Esophagus muscularis mucosa (tissue), 4 donors: ENCODE data around the gene SLC16A12.

Experiments
- CTCF ChIP-seq, 3 experiments: fragments of 200-600 bp in 2 of 3; fragments of 450-650 bp in 1 of 3; sonication (generic) in 2 of 3; IDR thresholded peaks; one replicate each; pipeline ENCODE4 v1.5.1; 2017 to 2019; ENCODE audit warnings: antibody characterized with exemption in 3 of 3, mild to moderate bottlenecking in 2 of 3, moderate library complexity in 1 of 3
- EP300 ChIP-seq: sonication (generic); formaldehyde crosslinking; IDR thresholded peaks from one replicate; pipeline ENCODE4 v1.6.1; 2017; ENCODE audit warnings: antibody characterized with exemption
- POLR2A ChIP-seq: fragments of 450-650 bp; IDR thresholded peaks from one replicate; pipeline ENCODE4 v1.6.1; 2017; ENCODE audit warnings: antibody characterized with exemption, moderate library complexity, mild to moderate bottlenecking, low read depth
- POLR2AphosphoS5 ChIP-seq, 2 donors: sonication (generic); formaldehyde crosslinking; IDR thresholded peaks; one replicate each; pipeline ENCODE4 v1.6.1; 2017; ENCODE audit warnings: antibody characterized with exemption in 2 of 2

GRCh38 chr10:89520706-89521105, 14.7 kb downstream of the SLC16A12 start:
- TF ChIP-seq CTCF (IDR thresholded peaks at IDR 0.05) (no peak), POLR2A (no peak), EP300 (no peak), POLR2AphosphoS5 (IDR thresholded peaks at IDR 0.05) (no peak)
